ENCODE data around the gene DOK4.

GRCh38 chr16:57422026-57422944 is 64.0 kb downstream of the DOK4 start:
- TF ChIP-seq CTCF (conservative IDR thresholded peaks at IDR 0.05): peak; percentile 85
- no peak for TF ChIP-seq EZH2 (IDR thresholded peaks at IDR 0.05; ENCODE audit: low read depth)
